SU-DHL-6 (cell line): ENCODE measurements around the gene TBL3.
"Not testable (repeated sequence)": the region's sequence is repeated elsewhere in the genome, so short reads cannot be mapped to it uniquely, and the experiment has no call there.

ENCODE experiments used
- H2AFZ ChIP-seq: fragments of 200-600 bp; sonication (generic); 2 replicates; pipeline ENCODE4 v1.6.1; 2014; ENCODE audit warnings: low read depth, mild to moderate bottlenecking, moderate library complexity, mixed read lengths, antibody characterized with exemption, low read length; ENCODE audit not compliant: severe bottlenecking
- H3F3A ChIP-seq: fragments of 200-600 bp; shearing (Covaris generic); 2 replicates; pipeline ENCODE4 v1.6.0; 2016; ENCODE audit warnings: antibody characterized with exemption, mild to moderate bottlenecking; ENCODE audit not compliant: insufficient read depth
- H3K27ac ChIP-seq: fragments of 200-600 bp; sonication (generic); 2 replicates; pipeline ENCODE4 v1.5.1; 2016; ENCODE audit warnings: low read depth, mild to moderate bottlenecking, low read length, moderate library complexity, mixed read lengths
- H3K27me3 ChIP-seq: fragments of 200-600 bp; sonication (generic), shearing (Covaris generic); 2 replicates; pipeline ENCODE4 v1.6.0; 2014; ENCODE audit warnings: mild to moderate bottlenecking, low read length
- H3K36me3 ChIP-seq: fragments of 200-600 bp; sonication (generic); 2 replicates; pipeline ENCODE4 v1.6.1; 2014; ENCODE audit warnings: mild to moderate bottlenecking, low read length, mixed read lengths
- H3K4me2 ChIP-seq: fragments of 300-600, 200-600 bp; shearing (Covaris generic), sonication (generic); 2 replicates; pipeline ENCODE4 v1.6.0; 2014; ENCODE audit warnings: low read length, low read depth, mild to moderate bottlenecking; ENCODE audit not compliant: poor library complexity, severe bottlenecking
- H3K4me3 ChIP-seq: fragments of 200-600 bp; sonication (generic); 2 replicates; pipeline ENCODE4 v1.5.1; 2014; ENCODE audit warnings: antibody characterized with exemption, low read length, mild to moderate bottlenecking, mixed read lengths; ENCODE audit not compliant: insufficient read depth, poor library complexity, severe bottlenecking
- H3K79me2 ChIP-seq: fragments of 200-600 bp; sonication (generic); 2 replicates; pipeline ENCODE4 v1.6.1; 2014; ENCODE audit warnings: mild to moderate bottlenecking, low read length, moderate library complexity; ENCODE audit not compliant: insufficient read depth
- H3K9ac ChIP-seq: fragments of 200-600 bp; sonication (generic); 2 replicates; pipeline ENCODE4 v1.7.0; 2014; ENCODE audit warnings: mild to moderate bottlenecking, low read length
- H3K9me2 ChIP-seq: fragments of 200-600 bp; sonication (generic); replicated peaks from 2 replicates; pipeline ENCODE4 v1.6.1; 2014; ENCODE audit warnings: low read length; ENCODE audit not compliant: insufficient read depth
- H3K9me3 ChIP-seq: fragments of 200-600 bp; sonication (generic); 2 replicates; pipeline ENCODE4 v1.6.1; 2014; ENCODE audit warnings: low read length, mixed read lengths; ENCODE audit not compliant: insufficient read depth
- H4K20me1 ChIP-seq: fragments of 200-600 bp; sonication (generic); 2 replicates; pipeline ENCODE4 v1.6.1; 2014; ENCODE audit warnings: low read depth, mild to moderate bottlenecking, antibody characterized with exemption, low read length, moderate library complexity, mixed read lengths
- EZH2phosphoT487 ChIP-seq: fragments of 200-600 bp; sonication (generic), shearing (Covaris generic); conservative IDR thresholded peaks from 2 replicates; pipeline ENCODE4 v1.6.1; 2018; ENCODE audit warnings: mild to moderate bottlenecking, antibody characterized with exemption, low read length, moderate library complexity, mixed read lengths
- TF ChIP-seq, protein P1 (sequence below): fragments of 200-600 bp; sonication (generic); IDR thresholded peaks from one replicate; pipeline ENCODE4 v1.5.1; 2017; ENCODE audit warnings: antibody characterized with exemption, mild to moderate bottlenecking, low read length, moderate library complexity; ENCODE audit not compliant: insufficient read depth, poor library complexity, severe bottlenecking

The TBL3 gene

DNA sequence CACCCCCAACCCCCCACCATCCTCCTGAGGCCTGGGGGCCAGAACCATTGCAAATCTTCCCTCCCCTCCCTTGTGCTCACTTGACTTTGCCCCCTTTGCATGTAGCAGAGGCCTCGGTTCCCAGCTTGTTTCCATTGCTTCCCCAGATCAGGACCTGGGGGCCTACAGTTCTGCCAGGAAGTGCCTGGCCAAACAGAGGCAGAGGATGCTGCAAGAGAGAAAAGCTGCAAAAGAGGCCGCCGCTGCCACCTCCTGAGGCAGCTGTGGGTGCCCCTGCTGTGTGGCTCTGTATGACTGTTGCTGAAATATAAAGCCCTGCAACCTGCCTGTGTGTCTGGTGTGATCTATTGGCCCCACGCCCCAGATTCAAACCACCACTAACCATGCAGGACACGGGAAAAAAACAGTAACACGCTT is 10.2 kb upstream of the TBL3 start:
- H3K4me3 ChIP-seq, result no peak overlapping the region
- H3F3A ChIP-seq, result peaks cover 43% of the 10 kb centered on the region
- H3K9me3 ChIP-seq, result no peaks in the 10 kb centered on the region
- H4K20me1 ChIP-seq, result no peaks in the 10 kb centered on the region
- TF ChIP-seq, protein P1, sequence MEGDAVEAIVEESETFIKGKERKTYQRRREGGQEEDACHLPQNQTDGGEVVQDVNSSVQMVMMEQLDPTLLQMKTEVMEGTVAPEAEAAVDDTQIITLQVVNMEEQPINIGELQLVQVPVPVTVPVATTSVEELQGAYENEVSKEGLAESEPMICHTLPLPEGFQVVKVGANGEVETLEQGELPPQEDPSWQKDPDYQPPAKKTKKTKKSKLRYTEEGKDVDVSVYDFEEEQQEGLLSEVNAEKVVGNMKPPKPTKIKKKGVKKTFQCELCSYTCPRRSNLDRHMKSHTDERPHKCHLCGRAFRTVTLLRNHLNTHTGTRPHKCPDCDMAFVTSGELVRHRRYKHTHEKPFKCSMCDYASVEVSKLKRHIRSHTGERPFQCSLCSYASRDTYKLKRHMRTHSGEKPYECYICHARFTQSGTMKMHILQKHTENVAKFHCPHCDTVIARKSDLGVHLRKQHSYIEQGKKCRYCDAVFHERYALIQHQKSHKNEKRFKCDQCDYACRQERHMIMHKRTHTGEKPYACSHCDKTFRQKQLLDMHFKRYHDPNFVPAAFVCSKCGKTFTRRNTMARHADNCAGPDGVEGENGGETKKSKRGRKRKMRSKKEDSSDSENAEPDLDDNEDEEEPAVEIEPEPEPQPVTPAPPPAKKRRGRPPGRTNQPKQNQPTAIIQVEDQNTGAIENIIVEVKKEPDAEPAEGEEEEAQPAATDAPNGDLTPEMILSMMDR, result no peak
- TF ChIP-seq EZH2phosphoT487, result no peak
- 0 out of 2 replicates have a peak overlapping the region, but pooled peaks have one; percentile 18 for H3K9ac ChIP-seq
- H3K4me2 ChIP-seq, result peak overlapping the region; percentile 78
- peak overlapping the region; percentile 76 for H3K27ac ChIP-seq
- H3K36me3 ChIP-seq, result peaks cover 15% of the 10 kb centered on the region
- H3K79me2 ChIP-seq, result peaks cover 38% of the 10 kb centered on the region
- no peaks in the 10 kb centered on the region for H3K27me3 ChIP-seq
- no peak overlapping the region for H2AFZ ChIP-seq
- no peaks in the 10 kb centered on the region for H3K9me2 ChIP-seq

DNA sequence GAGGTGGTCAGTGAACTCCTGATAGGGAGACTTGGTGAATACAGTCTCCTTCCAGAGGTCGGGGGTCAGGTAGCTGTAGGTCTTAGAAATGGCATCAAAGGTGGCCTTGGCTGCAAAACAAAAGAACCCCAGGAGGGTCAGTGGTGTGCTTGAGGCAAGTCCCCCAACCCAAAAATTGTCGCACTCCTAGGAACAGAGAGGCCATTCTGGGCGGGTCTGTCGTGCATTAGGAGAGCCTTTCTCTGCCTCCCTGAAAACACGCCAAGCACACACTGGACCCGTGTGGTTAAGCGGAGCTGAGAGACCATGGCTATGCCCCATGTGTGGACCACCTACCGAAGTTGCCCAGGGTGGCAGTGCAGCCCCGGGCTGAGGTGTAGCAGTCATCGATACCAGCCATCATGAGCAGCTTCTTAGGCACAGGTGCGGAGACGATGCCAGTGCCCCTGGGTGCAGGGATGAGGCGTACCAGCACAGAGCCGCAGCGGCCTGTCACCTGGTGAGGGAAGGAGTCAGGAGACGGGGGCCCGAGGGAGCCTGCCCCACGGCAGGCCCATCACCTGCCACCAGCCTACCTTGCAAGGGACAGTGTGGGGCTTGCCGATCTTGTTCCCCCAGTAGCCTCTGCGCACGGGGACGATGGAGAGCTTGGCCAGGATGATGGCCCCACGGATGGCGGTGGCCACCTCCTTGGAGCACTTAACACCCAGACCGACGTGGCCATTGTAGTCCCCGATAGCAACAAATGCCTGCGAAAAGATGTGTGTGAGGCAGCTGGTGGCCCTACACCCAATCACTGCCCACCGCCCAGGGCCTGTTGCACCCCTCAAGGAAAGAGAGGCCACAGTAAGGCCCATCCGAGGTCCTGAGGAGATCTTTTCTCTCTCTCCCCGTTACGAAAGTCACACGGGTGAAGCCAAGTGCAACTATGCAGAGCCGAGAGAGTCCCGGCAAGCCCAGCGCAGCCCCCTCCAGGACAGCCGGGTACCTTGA is 9.4 kb upstream of the TBL3 start:
- H3K36me3 ChIP-seq, result peaks cover 15% of the 10 kb centered on the region
- H3F3A ChIP-seq, result peaks cover 43% of the 10 kb centered on the region
- peaks cover 38% of the 10 kb centered on the region for H3K79me2 ChIP-seq
- not testable (repeated sequence) for H3K27me3 ChIP-seq, H4K20me1 ChIP-seq, H3K9me3 ChIP-seq, H2AFZ ChIP-seq, H3K9me2 ChIP-seq
- H3K4me3 ChIP-seq, result peak overlapping the region; percentile 75
- H3K9ac ChIP-seq, result peak overlapping the region; percentile 98
- peak overlapping the region; percentile 88 for H3K27ac ChIP-seq
- H3K4me2 ChIP-seq, result peak overlapping the region; percentile 78

DNA sequence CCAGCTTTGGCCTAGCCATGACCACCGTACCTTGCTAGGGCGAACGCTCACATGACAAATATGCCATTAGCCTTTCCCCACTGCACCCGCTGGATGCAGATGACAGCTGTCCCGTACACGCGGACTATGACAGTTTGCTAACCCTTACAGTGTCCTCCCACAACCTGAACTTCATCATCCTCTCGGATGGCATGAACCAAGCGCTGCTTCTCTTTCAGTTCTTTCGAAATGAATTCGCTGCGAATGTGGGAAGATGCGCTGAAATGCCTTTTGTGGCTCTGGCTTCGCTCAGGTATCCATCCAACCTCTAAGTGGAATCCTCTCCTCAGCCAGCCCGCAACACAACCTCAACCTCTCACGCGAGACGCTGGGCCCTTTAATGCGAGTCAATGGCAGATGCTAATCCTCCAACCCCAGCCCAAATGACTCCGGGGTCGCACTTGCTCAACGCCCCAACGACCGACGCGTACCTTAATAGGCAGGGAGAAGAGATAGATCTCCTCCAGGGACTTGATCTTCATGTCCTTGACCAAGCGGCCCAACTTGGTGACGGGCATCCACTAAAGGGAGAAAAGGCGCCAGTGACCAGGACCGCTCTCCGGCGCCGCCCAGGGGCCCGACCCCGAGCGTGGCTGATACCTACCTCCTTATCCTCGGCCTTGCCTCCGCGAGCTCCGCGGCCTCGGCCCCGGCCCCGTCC is 7.9 kb upstream of the TBL3 start:
- H3K9me3 ChIP-seq, result no peaks in the 10 kb centered on the region
- peak overlapping the region; percentile 88 for H3K27ac ChIP-seq
- peaks cover 15% of the 10 kb centered on the region for H3K36me3 ChIP-seq
- H2AFZ ChIP-seq, result no peak overlapping the region
- no peaks in the 10 kb centered on the region for H3K9me2 ChIP-seq
- H3K79me2 ChIP-seq, result peaks cover 38% of the 10 kb centered on the region
- TF ChIP-seq, protein P1, result no peak
- no peak for TF ChIP-seq EZH2phosphoT487
- H4K20me1 ChIP-seq, result no peaks in the 10 kb centered on the region
- peak overlapping the region; percentile 75 for H3K4me3 ChIP-seq
- H3F3A ChIP-seq, result peaks cover 43% of the 10 kb centered on the region
- H3K27me3 ChIP-seq, result no peaks in the 10 kb centered on the region
- H3K9ac ChIP-seq, result peak overlapping the region; percentile 98
- H3K4me2 ChIP-seq, result peak overlapping the region; percentile 78
